Measurements from ENCODE around the gene ZBTB18.

The ZBTB18 gene

DNA sequence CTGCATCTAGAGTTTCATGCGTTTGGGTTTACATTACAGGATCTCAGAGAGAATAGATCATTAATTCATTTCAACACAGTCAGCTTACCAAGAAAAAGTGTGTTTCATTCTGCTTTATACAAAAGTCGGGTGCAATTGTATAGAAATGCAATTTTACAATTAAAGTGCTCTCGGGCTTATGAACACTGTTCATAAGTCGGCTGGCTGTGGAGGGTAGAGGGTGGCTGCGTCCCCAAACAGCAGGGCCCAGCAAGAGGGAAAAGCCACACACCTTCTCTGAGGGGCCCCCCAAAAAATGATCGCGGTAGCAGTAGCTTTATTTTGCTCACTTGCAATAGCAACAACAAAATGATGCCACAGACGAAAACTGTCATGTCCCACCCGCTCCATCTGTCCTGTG is 13.8 kb upstream of the ZBTB18 start:
- H2AFZ ChIP-seq (ENCODE audit: low read length) = no peak overlapping the region
- H4K20me1 ChIP-seq (ENCODE audit: insufficient read depth, low read length) = no peaks in the 10 kb centered on the region
- no peaks in the 10 kb centered on the region for H3K4me1 ChIP-seq (ENCODE audit: insufficient read depth, low read length, severe bottlenecking)
- H3K4me2 ChIP-seq (ENCODE audit: low read length) = no peak overlapping the region
- H3K9me2 ChIP-seq (ENCODE audit: low read depth, low read length) = no peaks in the 10 kb centered on the region
- H3F3A ChIP-seq (ENCODE audit: insufficient read depth, low read length) = no peaks in the 10 kb centered on the region
- H3K9ac ChIP-seq (ENCODE audit: low read length) = no peak overlapping the region
- no peaks in the 10 kb centered on the region for H3K36me3 ChIP-seq (ENCODE audit: insufficient read depth, low read length)
- H3K27ac ChIP-seq (ENCODE audit: low read depth, low read length, poor library complexity, severe bottlenecking) = no peak overlapping the region
- no peak for TF ChIP-seq EZH2 (IDR thresholded peaks at IDR 0.05; ENCODE audit: borderline replicate concordance, low read length)
- TF ChIP-seq, protein P1, sequence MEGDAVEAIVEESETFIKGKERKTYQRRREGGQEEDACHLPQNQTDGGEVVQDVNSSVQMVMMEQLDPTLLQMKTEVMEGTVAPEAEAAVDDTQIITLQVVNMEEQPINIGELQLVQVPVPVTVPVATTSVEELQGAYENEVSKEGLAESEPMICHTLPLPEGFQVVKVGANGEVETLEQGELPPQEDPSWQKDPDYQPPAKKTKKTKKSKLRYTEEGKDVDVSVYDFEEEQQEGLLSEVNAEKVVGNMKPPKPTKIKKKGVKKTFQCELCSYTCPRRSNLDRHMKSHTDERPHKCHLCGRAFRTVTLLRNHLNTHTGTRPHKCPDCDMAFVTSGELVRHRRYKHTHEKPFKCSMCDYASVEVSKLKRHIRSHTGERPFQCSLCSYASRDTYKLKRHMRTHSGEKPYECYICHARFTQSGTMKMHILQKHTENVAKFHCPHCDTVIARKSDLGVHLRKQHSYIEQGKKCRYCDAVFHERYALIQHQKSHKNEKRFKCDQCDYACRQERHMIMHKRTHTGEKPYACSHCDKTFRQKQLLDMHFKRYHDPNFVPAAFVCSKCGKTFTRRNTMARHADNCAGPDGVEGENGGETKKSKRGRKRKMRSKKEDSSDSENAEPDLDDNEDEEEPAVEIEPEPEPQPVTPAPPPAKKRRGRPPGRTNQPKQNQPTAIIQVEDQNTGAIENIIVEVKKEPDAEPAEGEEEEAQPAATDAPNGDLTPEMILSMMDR (IDR thresholded peaks at IDR 0.05; ENCODE audit: low read length) = no peak
- no peaks in the 10 kb centered on the region for H3K79me2 ChIP-seq (ENCODE audit: insufficient read depth, low read length)
- no peak overlapping the region for H3K4me3 ChIP-seq (ENCODE audit: low read depth, low read length, poor library complexity, severe bottlenecking)
- no peaks in the 10 kb centered on the region for H3K27me3 ChIP-seq (ENCODE audit: insufficient read depth, low read length)
- no peaks in the 10 kb centered on the region for H3K9me3 ChIP-seq (ENCODE audit: low read length)

DNA sequence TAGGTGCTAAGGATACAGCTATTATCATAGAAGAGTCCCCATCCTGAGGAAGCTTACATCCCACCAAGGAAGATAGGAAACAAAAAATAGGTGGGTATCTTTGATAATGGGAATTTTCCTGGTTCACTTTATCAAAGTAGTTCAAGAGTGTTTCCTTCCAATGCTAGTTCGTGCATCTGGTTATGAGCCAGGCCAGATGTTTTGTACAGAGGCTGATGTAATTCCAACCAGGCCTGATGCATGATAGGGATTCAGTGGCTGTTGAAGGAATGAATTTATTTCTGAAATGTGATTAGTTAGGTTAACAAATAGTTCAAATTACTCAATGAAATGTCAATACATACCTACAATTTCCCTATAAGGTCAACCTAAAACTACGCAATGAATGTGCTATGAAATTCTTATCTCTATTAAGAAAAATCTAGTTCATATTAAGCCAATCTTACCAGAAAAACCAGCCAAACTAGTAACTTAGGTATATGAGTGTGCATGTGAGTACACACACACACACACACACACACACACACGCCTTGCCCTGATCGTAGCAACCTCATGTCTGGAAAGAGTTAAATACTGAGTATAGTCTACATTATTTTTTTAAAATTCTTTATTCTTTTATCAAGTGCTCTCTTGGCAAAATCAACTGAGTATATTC is 9.5 kb upstream of the ZBTB18 start:
- H4K20me1 ChIP-seq (ENCODE audit: insufficient read depth, low read length) = no peaks in the 10 kb centered on the region
- H3K9me2 ChIP-seq (ENCODE audit: low read depth, low read length) = no peaks in the 10 kb centered on the region
- no peak overlapping the region for H3K9ac ChIP-seq (ENCODE audit: low read length)
- no peaks in the 10 kb centered on the region for H3K36me3 ChIP-seq (ENCODE audit: insufficient read depth, low read length)
- H3K9me3 ChIP-seq (ENCODE audit: low read length) = no peaks in the 10 kb centered on the region
- H3K27ac ChIP-seq (ENCODE audit: low read depth, low read length, poor library complexity, severe bottlenecking) = no peak overlapping the region
- no peak overlapping the region for H3K4me2 ChIP-seq (ENCODE audit: low read length)
- no peaks in the 10 kb centered on the region for H3K27me3 ChIP-seq (ENCODE audit: insufficient read depth, low read length)
- no peak overlapping the region for H2AFZ ChIP-seq (ENCODE audit: low read length)
- no peaks in the 10 kb centered on the region for H3K4me1 ChIP-seq (ENCODE audit: insufficient read depth, low read length, severe bottlenecking)
- H3K4me3 ChIP-seq (ENCODE audit: low read depth, low read length, poor library complexity, severe bottlenecking) = no peak overlapping the region
- H3K79me2 ChIP-seq (ENCODE audit: insufficient read depth, low read length) = no peaks in the 10 kb centered on the region
- TF ChIP-seq EZH2 (IDR thresholded peaks at IDR 0.05; ENCODE audit: borderline replicate concordance, low read length) = no peak
- TF ChIP-seq, protein P1 (IDR thresholded peaks at IDR 0.05; ENCODE audit: low read length) = no peak
- no peaks in the 10 kb centered on the region for H3F3A ChIP-seq (ENCODE audit: insufficient read depth, low read length)

DNA sequence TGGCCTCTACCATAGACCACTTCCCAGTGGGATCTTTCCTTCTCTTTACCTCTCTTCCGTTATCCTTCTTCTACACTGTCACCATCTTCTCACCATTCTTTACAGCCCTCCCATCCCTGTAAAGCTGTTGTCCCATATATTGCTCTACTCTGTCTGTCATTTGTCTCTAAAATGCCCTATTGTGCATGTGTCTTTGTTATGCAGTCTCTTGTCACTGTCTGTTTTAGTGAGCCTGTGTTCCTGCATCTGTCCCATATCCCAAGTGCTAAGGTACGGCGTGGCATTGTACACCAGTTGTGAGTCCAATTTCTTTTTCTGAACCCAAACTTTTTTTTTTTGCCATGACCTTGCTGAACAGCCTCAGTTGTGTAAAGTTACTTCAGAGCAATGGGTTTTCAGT is 8.8 kb upstream of the ZBTB18 start:
- H3K4me2 ChIP-seq (ENCODE audit: low read length) = no peak overlapping the region
- H3K36me3 ChIP-seq (ENCODE audit: insufficient read depth, low read length) = no peaks in the 10 kb centered on the region
- H3F3A ChIP-seq (ENCODE audit: insufficient read depth, low read length) = no peaks in the 10 kb centered on the region
- TF ChIP-seq EZH2 (IDR thresholded peaks at IDR 0.05; ENCODE audit: borderline replicate concordance, low read length) = no peak
- TF ChIP-seq, protein P1 (IDR thresholded peaks at IDR 0.05; ENCODE audit: low read length) = no peak
- no peaks in the 10 kb centered on the region for H4K20me1 ChIP-seq (ENCODE audit: insufficient read depth, low read length)
- no peak overlapping the region for H3K9ac ChIP-seq (ENCODE audit: low read length)
- H2AFZ ChIP-seq (ENCODE audit: low read length) = no peak overlapping the region
- H3K4me3 ChIP-seq (ENCODE audit: low read depth, low read length, poor library complexity, severe bottlenecking) = no peak overlapping the region
- H3K9me2 ChIP-seq (ENCODE audit: low read depth, low read length) = no peaks in the 10 kb centered on the region
- no peaks in the 10 kb centered on the region for H3K27me3 ChIP-seq (ENCODE audit: insufficient read depth, low read length)
- H3K79me2 ChIP-seq (ENCODE audit: insufficient read depth, low read length) = no peaks in the 10 kb centered on the region
- H3K4me1 ChIP-seq (ENCODE audit: insufficient read depth, low read length, severe bottlenecking) = peaks cover 6% of the 10 kb centered on the region
- no peaks in the 10 kb centered on the region for H3K9me3 ChIP-seq (ENCODE audit: low read length)
- H3K27ac ChIP-seq (ENCODE audit: low read depth, low read length, poor library complexity, severe bottlenecking) = no peak overlapping the region

All from OCI-LY1 (cell line).